SIG-M5 (cell line): ENCODE results near the gene MYRF.

Experiments
- DNase-seq: peaks from one replicate; lab custom pipeline; 2025; lab: John Stamatoyannopoulos, UW

MYRF gene

GRCh38 chr11:61795459-61795858, 43.0 kb downstream of the MYRF start:
- no peak for DNase-seq

- DNase-seq: no peak
These were observed 43.6 kb downstream of the MYRF start for GRCh38 chr11:61795876-61796526.

GRCh38 chr11:61797263-61797944, 45.0 kb downstream of the MYRF start:
- DNase-seq: no peak

GRCh38 chr11:61799665-61800284, 47.3 kb downstream of the MYRF start:
- no peak for DNase-seq

GRCh38 chr11:61800331-61801281, 48.2 kb downstream of the MYRF start:
- DNase-seq: no peak

GRCh38 chr11:61802605-61803004, 50.2 kb downstream of the MYRF start:
- DNase-seq: no peak

GRCh38 chr11:61803889-61804647, 51.6 kb downstream of the MYRF start:
- no peak for DNase-seq

- no peak for DNase-seq
These were observed 52.7 kb downstream of the MYRF start for GRCh38 chr11:61805146-61805545.

GRCh38 chr11:61806785-61807184, 54.3 kb downstream of the MYRF start:
- no peak for DNase-seq

GRCh38 chr11:61810671-61811175, 58.3 kb downstream of the MYRF start:
- DNase-seq: no peak

GRCh38 chr11:61811831-61812230, 59.4 kb downstream of the MYRF start:
- no peak for DNase-seq

GRCh38 chr11:61812736-61813411, 60.4 kb downstream of the MYRF start:
- no peak for DNase-seq

GRCh38 chr11:61814247-61814957, 62.0 kb downstream of the MYRF start:
- no peak for DNase-seq

- DNase-seq: no peak
These were observed 62.7 kb downstream of the MYRF start for GRCh38 chr11:61814958-61815789.

GRCh38 chr11:61815790-61816735, 63.6 kb downstream of the MYRF start:
- no peak for DNase-seq

GRCh38 chr11:61816736-61817455, 64.5 kb downstream of the MYRF start, which contains the start of gene FADS1:
TSS of gene FADS1 (minus strand) at chr11:61817003. CDS start at chr11:61816929, 74 bp downstream.
- peak; percentile 68 for DNase-seq
